Posterior vena cava (tissue), 2 donors: ENCODE data around the gene MIA2. TPM values are rescaled to one million over a fixed set of nuclear protein-coding genes. Genes with fewer than 3 reads are reported as not detected.
A peak's percentile ranks its signal among the peaks of the same experiment; 100 is the strongest.

ENCODE experiments used
- DNase-seq: peaks from one replicate; pipeline ENCODE4 v3.0.0-alpha.2; 2020; ENCODE audit warnings: low spot score
- intact Hi-C, 2 donors: fragments of 100-400 bp; cut with DNase I; formaldehyde crosslinking; loops; one replicate each; pipeline versions ENCODE4 v1.14.1 to v1.14.2; 2022 to 2023
- total RNA-seq, 2 donors: library from RNA; stranded (reverse); fragmentation: NEBNext Ultra II Directional; extraction: Animal tissue kit (Norgen Biotek cat#: 25700); gene quantifications; one replicate each; pipeline ENCODE4 v1.2.1, GENCODE V29; 2021
- donor health status: DM: yes; HTN: yes; CAD: no.
- donor health status: DM: yes; HTN: yes; CAD: no.

MIA2 gene
- total RNA-seq, 2 donors from 2014 or later: 19.9 to 21.1 TPM

DNA sequence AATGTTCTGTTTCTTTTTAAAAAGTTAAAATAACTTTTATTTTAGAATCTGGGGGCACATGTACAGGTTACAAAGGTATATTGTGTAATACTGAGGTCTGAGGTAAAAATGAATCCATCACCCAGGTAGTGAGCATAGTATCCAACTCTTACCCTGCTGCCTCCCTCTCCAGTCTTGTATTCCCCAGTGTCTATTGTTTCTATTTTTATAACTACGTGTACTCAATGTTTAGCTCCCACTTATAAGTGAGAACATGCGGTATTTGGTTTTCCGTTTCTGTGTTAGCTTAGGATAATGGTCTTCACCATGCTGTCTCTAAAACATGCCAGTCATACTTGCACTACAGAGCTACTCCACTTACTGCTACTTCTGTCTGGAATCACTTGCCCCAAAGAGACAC lies 190.1 kb downstream of the MIA2 start:
- intact Hi-C loops: no loop called here

DNA sequence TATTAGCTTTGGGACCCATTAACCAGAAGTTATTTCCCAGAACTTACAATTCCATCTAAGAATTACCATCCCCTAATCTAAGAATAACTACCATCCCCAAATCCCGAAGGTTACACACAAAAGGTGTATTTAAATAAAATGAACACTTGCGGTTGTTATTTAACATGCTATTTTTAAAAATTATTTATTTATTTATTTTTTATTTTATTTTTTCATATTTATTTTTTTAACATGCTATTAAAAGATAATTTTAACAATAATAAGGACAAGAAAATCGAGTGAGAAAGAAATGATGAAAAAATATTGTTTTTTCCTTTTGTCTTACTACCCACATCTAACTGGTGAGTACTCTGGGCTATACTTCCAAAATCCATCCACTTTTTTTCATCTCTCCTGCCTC lies 192.2 kb downstream of the MIA2 start:
- intact Hi-C loops: no loop called here
- no peak for DNase-seq

More for the DNA sequence above, 190.1 kb downstream of the MIA2 start:
- DNase-seq: no peak

DNA sequence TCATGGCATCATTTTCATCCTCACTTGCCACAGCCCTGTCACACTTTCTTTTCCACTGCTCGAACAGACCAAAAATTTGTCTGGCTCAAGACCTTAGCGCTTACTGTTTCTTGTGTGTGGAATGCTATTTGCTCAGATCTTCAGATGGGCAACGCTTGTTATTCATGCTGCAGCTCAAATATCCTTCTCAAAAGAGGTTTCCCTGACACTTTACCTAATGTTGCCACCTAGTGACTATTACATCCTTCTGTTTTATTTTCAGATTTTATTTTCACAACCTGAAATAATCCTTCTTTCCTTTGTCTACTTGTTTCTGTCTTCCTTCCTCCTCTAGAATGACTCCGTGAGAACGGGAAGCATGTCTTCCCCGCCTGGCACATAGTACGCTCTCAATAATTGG lies 192.9 kb downstream of the MIA2 start:
- intact Hi-C loops: no loop called here

DNA sequence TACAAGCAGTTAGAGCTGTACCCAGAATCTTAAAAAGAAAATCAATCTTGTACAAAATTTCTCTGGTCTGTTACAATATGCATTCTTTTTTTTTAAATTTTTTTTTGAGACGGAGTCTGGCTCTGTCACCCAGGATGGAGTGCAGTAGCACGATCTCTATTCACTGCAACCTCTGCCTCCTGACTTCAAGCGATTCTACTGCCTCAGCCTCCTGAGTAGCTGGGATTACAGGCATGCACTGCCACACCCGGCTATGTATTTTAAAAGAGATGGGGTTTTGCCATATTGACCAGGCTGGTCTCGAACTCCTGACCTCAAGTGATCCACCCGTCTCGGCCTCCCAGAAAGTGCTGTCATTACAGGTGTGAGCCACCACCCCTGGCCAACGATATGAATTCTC lies 194.4 kb downstream of the MIA2 start:
- intact Hi-C loops: no loop called here

More for the DNA sequence above, 192.9 kb downstream of the MIA2 start:
- no peak for DNase-seq

DNA sequence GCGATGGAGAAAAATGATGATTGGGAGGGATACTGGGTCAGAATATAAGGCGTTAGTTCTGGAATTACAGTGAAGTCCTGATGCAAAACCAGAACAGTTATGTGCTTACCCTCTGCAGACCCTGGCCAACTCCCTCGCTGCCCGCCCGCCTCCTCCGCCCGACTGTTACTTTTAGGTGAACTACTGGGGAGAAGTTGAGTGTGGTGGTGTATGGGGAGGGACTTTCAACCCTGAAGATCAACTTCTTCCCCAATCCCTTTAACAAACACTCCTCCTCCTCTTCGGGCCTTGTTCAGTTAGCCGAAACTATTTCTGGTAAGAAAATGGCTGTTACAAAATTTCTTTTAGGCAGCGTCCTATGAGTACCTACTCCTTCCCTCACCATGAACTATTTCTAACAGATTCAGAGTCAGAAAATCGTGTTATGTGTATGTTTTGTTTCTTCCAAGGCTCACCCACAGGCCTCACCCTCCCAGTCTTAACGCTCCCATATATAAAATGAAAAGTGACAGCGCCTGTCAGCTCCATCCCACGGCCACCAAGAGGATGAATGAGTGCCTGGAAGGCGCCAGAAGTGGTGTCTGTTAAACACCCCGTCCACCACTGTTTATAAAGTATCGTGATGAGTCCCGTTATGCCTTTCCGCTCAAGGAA lies 197.2 kb downstream of the MIA2 start:
- intact Hi-C loops: no loop called here
- DNase-seq: peak; percentile 66

More for the DNA sequence above, 194.4 kb downstream of the MIA2 start:
- DNase-seq: peak; percentile 51

DNA sequence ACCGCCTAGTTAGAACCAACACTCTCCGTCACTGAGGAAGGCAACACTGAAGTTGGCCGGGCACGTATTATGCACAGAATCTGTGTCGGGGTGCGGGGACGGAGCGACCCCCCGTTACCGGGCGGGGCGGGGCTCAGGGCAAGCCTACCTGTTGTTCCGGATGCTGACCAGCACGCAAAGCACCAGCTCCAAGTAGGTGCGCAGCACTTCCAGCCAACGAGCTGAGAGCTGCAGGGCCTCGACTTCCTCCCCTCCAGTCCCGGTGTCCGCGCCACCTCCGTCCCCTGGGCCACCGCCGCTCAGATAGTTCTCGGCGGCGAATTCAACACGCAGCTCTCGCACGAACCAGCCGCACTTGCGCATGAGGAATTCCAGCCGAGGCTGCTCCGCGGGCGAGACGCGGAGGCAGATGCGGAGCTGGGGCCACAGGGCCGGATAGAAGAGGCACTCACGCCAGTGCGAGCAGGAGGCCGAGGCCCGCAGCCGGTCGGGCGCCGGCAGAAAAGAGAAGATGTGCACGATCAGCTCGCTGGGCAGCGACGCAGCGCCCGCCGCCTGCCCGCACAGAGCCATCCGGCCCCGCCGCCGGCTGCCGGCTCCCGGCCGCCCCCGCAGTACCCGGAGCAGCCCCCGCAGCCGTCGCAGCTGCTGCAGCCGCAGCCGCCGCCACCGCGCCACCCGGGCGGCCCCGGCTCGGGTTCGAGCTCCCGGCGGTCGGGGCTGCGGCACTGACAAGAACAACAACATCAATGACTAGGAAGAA lies 197.9 kb downstream of the MIA2 start:
- peak; percentile 88 for DNase-seq
- intact Hi-C loops: no loop called here

DNA sequence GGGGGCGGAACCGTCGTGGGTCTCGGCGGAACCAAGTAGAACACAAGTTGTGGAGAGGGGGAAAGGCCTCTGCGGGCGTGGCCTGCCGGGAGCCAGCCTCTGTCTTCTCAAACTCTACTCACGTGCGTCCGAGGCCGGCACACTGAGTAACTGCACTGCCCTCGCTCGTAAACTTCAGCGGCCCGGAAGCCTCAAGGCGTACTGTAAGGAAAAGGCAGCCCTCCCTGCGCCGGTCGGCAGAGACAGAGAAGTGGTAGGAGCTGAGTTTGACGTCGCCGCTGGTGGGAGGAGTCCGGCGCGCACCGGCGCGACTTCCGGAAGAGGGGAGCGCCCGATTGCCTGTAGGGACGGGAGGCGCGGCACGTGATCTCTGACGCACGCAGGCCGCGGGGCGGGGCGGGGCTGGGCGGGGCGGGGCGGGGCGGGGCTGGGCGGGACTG lies 198.5 kb downstream of the MIA2 start, which contains the start of gene FBXO33:
FBXO33 (minus strand) TSS at position 255 of the 440 bp plus-strand sequence. CDS start 271 bp downstream, outside the sequence.
- intact Hi-C loops: no loop called here

DNA sequence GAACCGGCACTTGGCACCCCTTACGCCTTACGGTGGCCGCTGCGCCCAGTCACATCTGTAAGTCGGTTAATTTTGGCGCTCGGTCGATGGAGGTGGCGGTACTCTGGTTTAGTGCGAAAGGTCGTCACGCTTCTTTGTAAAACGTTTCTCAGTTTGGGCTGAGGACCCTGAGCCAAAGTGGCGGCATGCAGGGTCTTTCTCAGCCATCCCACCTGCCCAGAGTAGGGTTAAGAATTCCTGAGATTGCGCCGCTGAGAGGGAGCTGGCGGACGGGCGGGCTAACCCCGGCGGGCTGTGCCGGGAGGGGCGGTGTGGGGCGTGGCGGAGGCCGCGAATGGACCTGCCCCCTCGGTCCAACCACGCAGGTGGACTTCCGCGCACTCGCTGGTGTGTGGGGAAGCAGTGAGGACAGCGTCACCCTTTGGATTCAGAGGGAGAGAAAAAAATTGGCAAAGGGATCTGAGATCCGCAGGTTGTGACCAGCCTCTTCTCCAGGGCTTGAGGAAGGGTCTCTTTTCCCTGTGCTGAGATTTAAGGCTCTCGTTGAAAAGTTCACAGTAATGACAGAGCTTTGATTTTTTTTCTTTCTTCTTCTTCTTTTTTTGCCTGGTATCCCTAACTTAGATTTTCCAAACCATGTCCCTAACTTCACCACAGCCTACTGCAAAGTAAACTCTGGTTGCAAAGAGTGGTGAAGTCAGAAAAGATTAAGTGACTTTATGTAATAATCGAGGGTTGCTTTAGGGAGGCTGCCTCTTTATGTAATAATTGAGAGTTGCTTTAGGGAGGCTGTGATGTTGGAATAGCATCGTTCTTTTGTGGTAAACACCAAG lies 199.1 kb downstream of the MIA2 start:
- intact Hi-C loops: no loop called here
- DNase-seq: peak; percentile 95

More for the DNA sequence above, 198.5 kb downstream of the MIA2 start, which contains the start of gene FBXO33:
- peak; percentile 99 for DNase-seq

DNA sequence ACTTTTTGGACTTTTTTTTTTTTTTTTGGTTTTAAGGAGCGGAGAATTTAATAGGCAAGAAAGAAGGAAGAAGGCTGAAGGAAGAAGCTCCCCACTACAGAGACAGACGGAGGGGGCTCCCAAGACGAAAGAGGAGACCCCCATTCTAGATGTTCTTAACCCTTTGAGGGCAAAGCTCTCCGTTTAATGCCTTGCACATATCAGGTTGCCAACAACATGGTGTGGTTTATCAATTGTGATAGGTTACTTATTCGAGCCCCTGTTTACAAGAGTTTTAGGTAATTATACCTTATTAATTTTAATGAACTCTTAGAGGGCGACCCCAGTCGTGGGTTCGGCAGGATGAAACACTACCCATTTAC lies 199.7 kb downstream of the MIA2 start:
- no peak for DNase-seq
- intact Hi-C loops: no loop called here

DNA sequence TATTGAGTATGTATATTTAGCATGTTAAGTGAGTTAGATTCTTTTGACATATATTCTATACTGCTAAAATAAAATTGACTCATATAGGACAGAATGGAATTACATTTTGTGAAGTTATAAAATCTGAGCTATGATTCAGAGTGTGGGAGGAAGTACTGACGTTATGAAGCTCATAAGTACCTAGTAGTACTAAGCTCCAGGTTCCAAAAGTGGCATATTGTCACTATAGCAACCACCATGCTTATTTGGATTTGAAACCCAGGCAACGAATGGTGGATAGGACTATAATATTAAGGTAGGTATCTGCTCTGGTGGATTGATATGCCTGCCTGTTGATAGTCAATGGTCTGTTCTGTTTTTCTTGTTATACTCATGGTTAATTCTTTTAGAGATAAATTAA lies 200.7 kb downstream of the MIA2 start:
- no peak for DNase-seq
- intact Hi-C loops: no loop called here

DNA sequence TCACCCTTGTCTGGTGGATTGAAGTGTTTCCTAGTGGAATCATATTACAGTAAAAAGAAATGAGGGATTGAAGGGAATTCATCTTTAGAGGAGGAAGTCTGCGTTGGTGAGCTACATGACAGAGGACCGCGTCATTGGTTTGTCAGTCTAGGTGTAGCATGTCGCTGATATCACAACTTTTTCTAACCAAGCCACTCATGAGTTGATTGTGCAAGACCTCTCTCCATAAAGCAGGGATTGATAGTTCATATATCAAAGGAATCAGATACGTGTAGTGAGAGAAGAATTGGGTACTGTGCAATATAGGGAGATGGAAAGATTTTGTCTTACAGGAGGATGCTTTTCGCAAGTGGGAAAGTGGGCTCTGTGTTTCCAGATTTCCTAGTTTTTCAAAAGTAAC lies 201.5 kb downstream of the MIA2 start:
- intact Hi-C loops: no loop called here
- no peak for DNase-seq

Other genes with a start within 250 kb of the MIA2 start
- gene SEC23A, start 130.7 kb upstream of the MIA2 start, total RNA-seq: 100 to 1,000 TPM; 176 to 207 TPM
- gene GEMIN2, start 119.6 kb upstream of the MIA2 start, total RNA-seq: 10 to 100 TPM in 1 of 2 donors, 1 to 10 TPM in 1; 9.6 to 12.7 TPM
- 10 to 100 TPM; 31.7 to 32.2 TPM for gene TRAPPC6B, start 63.6 kb upstream of the MIA2 start, total RNA-seq
- gene PNN, start 58.7 kb upstream of the MIA2 start, total RNA-seq: 10 to 100 TPM; 37.7 to 42.6 TPM
- gene FBXO33, start 198.5 kb downstream of the MIA2 start, total RNA-seq: 1 to 10 TPM; 7.8 to 8.9 TPM